NCI-H1105 (cell line): ENCODE measurements around the gene RASA3.
A peak's percentile ranks its signal among the peaks of the same experiment; 100 is the strongest.

Experiments
- DNase-seq: peaks from one replicate; lab custom pipeline; 2025; lab: John Stamatoyannopoulos, UW

RASA3 gene

GRCh38 chr13:113951246-113951999 is 181.0 kb downstream of the RASA3 start:
- no peak for DNase-seq

GRCh38 chr13:113950451-113951245 is 181.8 kb downstream of the RASA3 start:
- DNase-seq: no peak

GRCh38 chr13:113949546-113949945 is 182.9 kb downstream of the RASA3 start:
- no peak for DNase-seq

GRCh38 chr13:113948034-113948742 is 184.2 kb downstream of the RASA3 start:
- no peak for DNase-seq

- DNase-seq: no peak
Measured at GRCh38 chr13:113947311-113948033, 185.0 kb downstream of the RASA3 start.

- no peak for DNase-seq
Measured at GRCh38 chr13:113946409-113947181, 185.8 kb downstream of the RASA3 start.

- no peak for DNase-seq
Measured at GRCh38 chr13:113945857-113946408, 186.5 kb downstream of the RASA3 start.

- DNase-seq: no peak
Measured at GRCh38 chr13:113943821-113944565, 188.4 kb downstream of the RASA3 start.

- no peak for DNase-seq
Measured at GRCh38 chr13:113942591-113943103, 189.8 kb downstream of the RASA3 start.

- peak; percentile 80 for DNase-seq
Measured at GRCh38 chr13:113941571-113942191, 190.7 kb downstream of the RASA3 start.

GRCh38 chr13:113939944-113940297 is 192.5 kb downstream of the RASA3 start:
- no peak for DNase-seq

- no peak for DNase-seq
Measured at GRCh38 chr13:113939129-113939943, 193.1 kb downstream of the RASA3 start.

- no peak for DNase-seq
Measured at GRCh38 chr13:113938716-113939115, 193.7 kb downstream of the RASA3 start.

- DNase-seq: no peak
Measured at GRCh38 chr13:113938246-113938645, 194.2 kb downstream of the RASA3 start.

GRCh38 chr13:113937527-113938180 is 194.8 kb downstream of the RASA3 start:
- DNase-seq: no peak

GRCh38 chr13:113937073-113937472 is 195.3 kb downstream of the RASA3 start:
- DNase-seq: no peak

GRCh38 chr13:113936166-113936965 is 196.1 kb downstream of the RASA3 start:
- DNase-seq: no peak
